Prostate gland (tissue), 2 donors: ENCODE results near the gene POU6F2.
"Not testable (repeated sequence)": the region's sequence is repeated elsewhere in the genome, so short reads cannot be mapped to it uniquely, and the experiment has no call there.

ENCODE experiments used
- POLR2A ChIP-seq: fragments of 450-650 bp; IDR thresholded peaks from one replicate; pipeline ENCODE4 v1.6.1; 2016; ENCODE audit warnings: antibody characterized with exemption, mild to moderate bottlenecking
- POLR2AphosphoS5 ChIP-seq: sonication (generic); formaldehyde crosslinking; IDR thresholded peaks from one replicate; pipeline ENCODE4 v1.6.1; 2017; ENCODE audit warnings: antibody characterized with exemption
- TF ChIP-seq, protein P1 (sequence below), 4 experiments: fragments of 200-600 bp in 2 of 4; fragments of 450-650 bp in 2 of 4; sonication (generic) in 2 of 4; IDR thresholded peaks; 1 replicate in 3 of 4; 2 replicates in 1 of 4; pipeline ENCODE4 v1.5.1; 2016 to 2019; ENCODE audit warnings: antibody characterized with exemption in 4 of 4, mild to moderate bottlenecking in 2 of 4, moderate library complexity in 2 of 4

DNA sequence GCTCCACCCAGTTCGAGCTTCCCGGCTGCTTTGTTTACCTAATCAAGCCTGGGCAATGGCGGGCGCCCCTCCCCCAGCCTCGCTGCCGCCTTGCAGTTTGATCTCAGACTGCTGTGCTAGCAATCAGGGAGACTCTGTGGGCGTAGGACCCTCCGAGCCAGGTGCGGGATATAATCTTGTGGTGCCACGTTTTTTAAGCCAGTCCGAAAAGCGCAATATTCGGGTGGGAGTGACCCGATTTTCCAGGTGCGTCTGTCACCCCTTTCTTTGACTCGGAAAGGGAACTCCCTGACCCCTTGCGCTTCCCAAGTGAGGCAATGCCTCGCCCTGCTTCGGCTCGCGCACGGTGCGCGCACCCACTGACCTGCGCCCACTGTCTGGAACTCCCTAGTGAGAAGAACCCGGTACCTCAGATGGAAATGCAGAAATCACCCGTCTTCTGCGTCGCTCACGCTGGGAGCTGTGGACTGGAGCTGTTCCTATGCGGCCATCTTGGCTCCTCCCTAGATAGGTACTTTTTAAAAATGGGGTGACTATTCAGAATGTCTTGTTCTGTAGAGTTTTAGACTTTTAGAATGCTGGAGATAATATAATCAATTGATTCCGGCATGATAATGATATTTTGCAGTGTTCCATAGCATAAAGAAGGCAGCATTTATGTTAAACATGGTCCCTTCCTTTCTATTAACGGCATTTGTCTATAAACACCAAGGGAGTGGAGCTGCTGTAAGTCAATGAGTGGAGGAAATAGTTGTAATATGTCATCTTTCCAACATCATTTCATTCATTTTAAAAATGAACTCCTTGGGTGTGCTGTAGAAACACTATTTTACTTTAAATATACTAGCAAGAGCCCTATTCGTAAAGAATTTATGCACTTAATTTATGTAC, 35.6 kb downstream of the POU6F2 start:
- TF ChIP-seq, protein P1, sequence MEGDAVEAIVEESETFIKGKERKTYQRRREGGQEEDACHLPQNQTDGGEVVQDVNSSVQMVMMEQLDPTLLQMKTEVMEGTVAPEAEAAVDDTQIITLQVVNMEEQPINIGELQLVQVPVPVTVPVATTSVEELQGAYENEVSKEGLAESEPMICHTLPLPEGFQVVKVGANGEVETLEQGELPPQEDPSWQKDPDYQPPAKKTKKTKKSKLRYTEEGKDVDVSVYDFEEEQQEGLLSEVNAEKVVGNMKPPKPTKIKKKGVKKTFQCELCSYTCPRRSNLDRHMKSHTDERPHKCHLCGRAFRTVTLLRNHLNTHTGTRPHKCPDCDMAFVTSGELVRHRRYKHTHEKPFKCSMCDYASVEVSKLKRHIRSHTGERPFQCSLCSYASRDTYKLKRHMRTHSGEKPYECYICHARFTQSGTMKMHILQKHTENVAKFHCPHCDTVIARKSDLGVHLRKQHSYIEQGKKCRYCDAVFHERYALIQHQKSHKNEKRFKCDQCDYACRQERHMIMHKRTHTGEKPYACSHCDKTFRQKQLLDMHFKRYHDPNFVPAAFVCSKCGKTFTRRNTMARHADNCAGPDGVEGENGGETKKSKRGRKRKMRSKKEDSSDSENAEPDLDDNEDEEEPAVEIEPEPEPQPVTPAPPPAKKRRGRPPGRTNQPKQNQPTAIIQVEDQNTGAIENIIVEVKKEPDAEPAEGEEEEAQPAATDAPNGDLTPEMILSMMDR (IDR thresholded peaks at IDR 0.05): not testable (repeated sequence)
- TF ChIP-seq POLR2A, POLR2AphosphoS5: not testable (repeated sequence)
